H9 (cell line): ENCODE data around the gene CCDC34. TPM values are rescaled to one million over a fixed set of nuclear protein-coding genes. Genes with fewer than 3 reads are reported as not detected.

Experiments
- DNase-seq: peaks from one replicate; pipeline ENCODE4 v3.0.0-alpha.2; 2017
- H2AFZ ChIP-seq: one replicate; pipeline ENCODE4 v1.6.1; 2013; ENCODE audit warnings: mild to moderate bottlenecking, low read length, control low read depth, moderate library complexity
- H2AK5ac ChIP-seq: 2 replicates; pipeline ENCODE4 v1.6.1; 2013; ENCODE audit warnings: low read length, control low read depth, mixed read lengths; ENCODE audit not compliant: insufficient read length
- H2BK120ac ChIP-seq: one replicate; pipeline ENCODE4 v1.6.1; 2013; ENCODE audit warnings: low read depth, mild to moderate bottlenecking, low read length, control low read depth, inconsistent platforms; ENCODE audit not compliant: poor library complexity, severe bottlenecking
- H2BK12ac ChIP-seq: 2 replicates; pipeline ENCODE4 v1.6.1; 2013; ENCODE audit warnings: low read length, control low read depth, mixed read lengths, low read depth; ENCODE audit not compliant: insufficient read length
- H2BK15ac ChIP-seq: 2 replicates; pipeline ENCODE4 v1.6.1; 2013; ENCODE audit warnings: low read depth, low read length, control low read depth
- H2BK20ac ChIP-seq: one replicate; pipeline ENCODE4 v1.6.1; 2013; ENCODE audit warnings: low read depth, mild to moderate bottlenecking, low read length, control low read depth, inconsistent platforms; ENCODE audit not compliant: poor library complexity, severe bottlenecking
- H2BK5ac ChIP-seq: 2 replicates; pipeline ENCODE4 v1.6.1; 2013; ENCODE audit warnings: low read length, control low read depth, mixed read lengths; ENCODE audit not compliant: insufficient read length
- H3K14ac ChIP-seq: 2 replicates; pipeline ENCODE4 v1.6.1; 2013; ENCODE audit warnings: low read length, control low read depth; ENCODE audit not compliant: insufficient read depth
- H3K18ac ChIP-seq: 2 replicates; pipeline ENCODE4 v1.6.1; 2013; ENCODE audit warnings: low read depth, mild to moderate bottlenecking, mixed read lengths, low read length, control low read depth; ENCODE audit not compliant: insufficient read length
- H3K23ac ChIP-seq: 2 replicates; pipeline ENCODE4 v1.6.1; 2013; ENCODE audit warnings: low read length, control low read depth, mixed read lengths, low read depth; ENCODE audit not compliant: insufficient read length
- H3K23me2 ChIP-seq: 2 replicates; pipeline ENCODE4 v1.6.1; 2013; ENCODE audit warnings: low read depth, mild to moderate bottlenecking, mixed read lengths, low read length, control low read depth; ENCODE audit not compliant: insufficient read length, poor library complexity, severe bottlenecking
- H3K27ac ChIP-seq: 2 replicates; pipeline ENCODE4 v1.5.1; 2013; ENCODE audit warnings: low read length, control low read depth, mixed read lengths, low read depth; ENCODE audit not compliant: insufficient read length
- H3K27me3 ChIP-seq: 2 replicates; pipeline ENCODE4 v1.6.1; 2013; ENCODE audit warnings: low read length, control low read depth, inconsistent platforms; ENCODE audit not compliant: insufficient read depth
- H3K4ac ChIP-seq: 2 replicates; pipeline ENCODE4 v1.6.1; 2013; ENCODE audit warnings: low read depth, mild to moderate bottlenecking, control low read depth, inconsistent platforms, low read length, moderate library complexity
- H3K4me1 ChIP-seq: 2 replicates; pipeline ENCODE4 v1.6.1; 2013; ENCODE audit warnings: low read length, control low read depth, inconsistent platforms; ENCODE audit not compliant: insufficient read depth
- H3K4me2 ChIP-seq: 2 replicates; pipeline ENCODE4 v1.6.1; 2013; ENCODE audit warnings: low read length, control low read depth, mixed read lengths; ENCODE audit not compliant: insufficient read length, insufficient read depth
- H3K56ac ChIP-seq: 2 replicates; pipeline ENCODE4 v1.6.1; 2013; ENCODE audit warnings: low read depth, mild to moderate bottlenecking, mixed read lengths, low read length, control low read depth; ENCODE audit not compliant: insufficient read length
- H3K79me1 ChIP-seq: 2 replicates; pipeline ENCODE4 v1.6.1; 2013; ENCODE audit warnings: low read depth, mild to moderate bottlenecking, moderate library complexity, low read length, control low read depth, inconsistent platforms; ENCODE audit not compliant: insufficient read depth, poor library complexity, severe bottlenecking
- H3K79me2 ChIP-seq: 2 replicates; pipeline ENCODE4 v1.6.1; 2013; ENCODE audit warnings: low read length, control low read depth, inconsistent platforms; ENCODE audit not compliant: insufficient read depth
- H3K9ac ChIP-seq: 2 replicates; pipeline ENCODE4 v1.6.1; 2013; ENCODE audit warnings: low read length, control low read depth, mixed read lengths; ENCODE audit not compliant: insufficient read length; ENCODE audit errors: extremely low read depth
- H3K9me3 ChIP-seq: one replicate; pipeline ENCODE4 v1.6.1; 2013; ENCODE audit warnings: low read depth, low read length, inconsistent platforms; ENCODE audit not compliant: control insufficient read depth
- H3T11ph ChIP-seq: one replicate; pipeline ENCODE4 v1.6.1; 2013; ENCODE audit warnings: mild to moderate bottlenecking, low read length, control low read depth, inconsistent platforms
- H4K20me1 ChIP-seq: one replicate; pipeline ENCODE4 v1.6.1; 2013; ENCODE audit not compliant: control insufficient read depth, insufficient read length, insufficient read depth
- H4K5ac ChIP-seq: 2 replicates; pipeline ENCODE4 v1.6.1; 2013; ENCODE audit warnings: low read depth, mild to moderate bottlenecking, mixed read lengths, low read length, control low read depth; ENCODE audit not compliant: insufficient read length
- H4K8ac ChIP-seq: replicated peaks from 2 replicates; pipeline ENCODE4 v1.6.1; 2013; ENCODE audit warnings: low read length, control low read depth, mixed read lengths, low read depth; ENCODE audit not compliant: insufficient read length
- H4K91ac ChIP-seq: 2 replicates; pipeline ENCODE4 v1.6.1; 2013; ENCODE audit warnings: low read depth, mild to moderate bottlenecking, moderate library complexity, mixed read lengths, low read length, control low read depth; ENCODE audit not compliant: insufficient read length
- H3K27ac Mint-ChIP-seq, 3 experiments: 2 replicates in 2 of 3; 3 replicates in 1 of 3; pipeline ENCODE4 v1.8.0; 2020 to 2021; ENCODE audit warnings: mixed read lengths in 3 of 3, mild to moderate bottlenecking in 1 of 3, moderate library complexity in 1 of 3
- H3K27me3 Mint-ChIP-seq: 2 replicates; pipeline ENCODE4 v1.8.0; 2021; ENCODE audit warnings: low read depth, mild to moderate bottlenecking, moderate library complexity, mixed read lengths
- H3K36me3 Mint-ChIP-seq, 3 experiments: 2 replicates in 2 of 3; 3 replicates in 1 of 3; pipeline ENCODE4 v1.8.0; 2020 to 2021; ENCODE audit warnings: low read depth in 3 of 3, mixed read lengths in 3 of 3; ENCODE audit not compliant: insufficient read depth in 1 of 3
- H3K4me1 Mint-ChIP-seq, 2 experiments: 2 replicates each; pipeline ENCODE4 v1.8.0; 2020; ENCODE audit warnings: mixed read lengths in 2 of 2
- H3K4me3 Mint-ChIP-seq, 2 experiments: 2 replicates in 1 of 2; 3 replicates in 1 of 2; pipeline ENCODE4 v1.8.0; 2020 to 2021; ENCODE audit warnings: mild to moderate bottlenecking in 2 of 2, mixed read lengths in 2 of 2, moderate library complexity in 1 of 2
- H3K9me3 Mint-ChIP-seq, 2 experiments: 2 replicates in 1 of 2; 3 replicates in 1 of 2; pipeline ENCODE4 v1.8.0; 2020; ENCODE audit warnings: mild to moderate bottlenecking in 2 of 2, mixed read lengths in 2 of 2, moderate library complexity in 1 of 2
- WGBS: extraction: QIAGEN DNeasy Blood & Tissue Kit; methylation state at CpG from one replicate; pipeline ENCODE4 v1.1.7; 2013; ENCODE audit warnings: missing lambda C conversion rate, low lambda C conversion rate, mixed read lengths; ENCODE audit not compliant: insufficient read length; ENCODE audit errors: extremely low coverage; 5-methylcytosine and 5-hydroxymethylcytosine counted together
- total RNA-seq: library from RNA; stranded (reverse); gene quantifications from 2 replicates; pipeline ENCODE4 v1.2.1, GENCODE V29; 2021
- TF ChIP-seq, protein P1 (sequence below): fragments of 200-600 bp; sonication (generic); conservative IDR thresholded peaks from 3 replicates; pipeline ENCODE4 v1.8.0; 2021; ENCODE audit warnings: antibody characterized with exemption, mild to moderate bottlenecking

The CCDC34 gene
- total RNA-seq, 1 experiment from 2014 or later: 25.2 TPM

DNA sequence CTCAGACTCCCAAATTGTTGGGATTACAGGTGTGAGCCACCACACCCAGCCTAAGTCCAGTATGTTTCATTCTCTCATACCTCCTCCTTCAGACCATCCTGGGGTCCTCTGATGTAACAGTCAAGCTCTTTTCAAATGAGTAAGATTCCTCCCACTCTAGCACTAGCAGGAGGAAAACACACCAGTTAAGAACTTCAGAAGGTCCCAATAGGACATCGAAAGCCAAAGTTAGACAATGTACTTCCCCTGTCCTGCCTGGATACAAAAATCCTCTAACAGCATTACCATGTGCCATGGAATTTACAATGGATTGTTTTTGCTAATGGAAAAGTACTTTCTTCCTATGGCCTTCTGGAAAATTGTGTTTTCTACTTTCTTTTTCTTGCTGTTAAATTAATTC lies 67.1 kb downstream of the CCDC34 start:
- no peak overlapping the region for H2BK120ac ChIP-seq
- no peak overlapping the region for H3K27ac Mint-ChIP-seq
- WGBS: no CpG with 5 or more reads among the region's 1 CpG
- H3K79me2 ChIP-seq: no peaks in the 10 kb centered on the region
- H3K4me2 ChIP-seq: no peak overlapping the region
- H3K27me3 Mint-ChIP-seq: no peaks in the 10 kb centered on the region; the same call in 1 of the 2 replicates
- H3K23me2 ChIP-seq: no peaks in the 10 kb centered on the region
- H3K79me1 ChIP-seq: no peaks in the 10 kb centered on the region
- H2AFZ ChIP-seq: no peak overlapping the region
- no peak overlapping the region for H3K27ac ChIP-seq
- peaks cover 19 to 27% (median 22%) of the 10 kb centered on the region in 3 experiments for H3K36me3 Mint-ChIP-seq
- no peaks in the 10 kb centered on the region for H3K4me1 ChIP-seq
- H3K9me3 Mint-ChIP-seq: peaks cover 20 to 27% of the 10 kb centered on the region in 2 experiments
- no peak overlapping the region for H2BK12ac ChIP-seq
- TF ChIP-seq, protein P1, sequence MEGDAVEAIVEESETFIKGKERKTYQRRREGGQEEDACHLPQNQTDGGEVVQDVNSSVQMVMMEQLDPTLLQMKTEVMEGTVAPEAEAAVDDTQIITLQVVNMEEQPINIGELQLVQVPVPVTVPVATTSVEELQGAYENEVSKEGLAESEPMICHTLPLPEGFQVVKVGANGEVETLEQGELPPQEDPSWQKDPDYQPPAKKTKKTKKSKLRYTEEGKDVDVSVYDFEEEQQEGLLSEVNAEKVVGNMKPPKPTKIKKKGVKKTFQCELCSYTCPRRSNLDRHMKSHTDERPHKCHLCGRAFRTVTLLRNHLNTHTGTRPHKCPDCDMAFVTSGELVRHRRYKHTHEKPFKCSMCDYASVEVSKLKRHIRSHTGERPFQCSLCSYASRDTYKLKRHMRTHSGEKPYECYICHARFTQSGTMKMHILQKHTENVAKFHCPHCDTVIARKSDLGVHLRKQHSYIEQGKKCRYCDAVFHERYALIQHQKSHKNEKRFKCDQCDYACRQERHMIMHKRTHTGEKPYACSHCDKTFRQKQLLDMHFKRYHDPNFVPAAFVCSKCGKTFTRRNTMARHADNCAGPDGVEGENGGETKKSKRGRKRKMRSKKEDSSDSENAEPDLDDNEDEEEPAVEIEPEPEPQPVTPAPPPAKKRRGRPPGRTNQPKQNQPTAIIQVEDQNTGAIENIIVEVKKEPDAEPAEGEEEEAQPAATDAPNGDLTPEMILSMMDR: no peak
- no peak overlapping the region for H4K8ac ChIP-seq
- H3K23ac ChIP-seq: no peak overlapping the region
- H4K5ac ChIP-seq: no peak overlapping the region
- H3T11ph ChIP-seq: no peak overlapping the region
- DNase-seq: no peak
- H3K18ac ChIP-seq: no peak overlapping the region
- no peak overlapping the region for H2BK20ac ChIP-seq
- peaks cover 13% of the 10 kb centered on the region for H3K9me3 ChIP-seq
- no peak overlapping the region for H2BK5ac ChIP-seq
- no peak overlapping the region for H3K56ac ChIP-seq
- H3K9ac ChIP-seq: no peak overlapping the region
- no peak overlapping the region for H3K4me3 Mint-ChIP-seq
- no peak overlapping the region for H3K4ac ChIP-seq
- no peak overlapping the region for H2AK5ac ChIP-seq
- H3K14ac ChIP-seq: no peak overlapping the region
- peaks cover 2% of the 10 kb centered on the region for H4K20me1 ChIP-seq
- peaks cover 14 to 15% of the 10 kb centered on the region in 2 experiments for H3K4me1 Mint-ChIP-seq
- no peaks in the 10 kb centered on the region for H3K27me3 ChIP-seq
- H2BK15ac ChIP-seq: no peak overlapping the region
- no peak overlapping the region for H4K91ac ChIP-seq
